Psoas muscle (tissue), 8 donors: ENCODE measurements around the gene BCL11A. TPM values are rescaled to one million over a fixed set of nuclear protein-coding genes. Genes with fewer than 3 reads are reported as not detected.

ENCODE experiments used
- ATAC-seq, 4 donors: fragments of 200-7000 bp; cut with Tn5 transposase; one replicate each; pipeline ENCODE4 v1.9.1; 2020; ENCODE audit warnings: moderate library complexity in 3 of 4, mild to moderate bottlenecking in 2 of 4
- DNase-seq, 2 donors: peaks; one replicate each; pipeline ENCODE4 v3.0.0-alpha.2; 2020
- H3K27ac ChIP-seq: fragments of 200-600 bp; one replicate; pipeline ENCODE4 v1.8.0; 2022
- H3K27me3 ChIP-seq, 3 donors: fragments of 200-600 bp in 1 of 3; one replicate each; pipeline versions ENCODE4 v1.6.1 to v1.8.0; 2013 to 2022; ENCODE audit warnings: low read length in 2 of 3, mild to moderate bottlenecking in 2 of 3, moderate library complexity in 1 of 3; ENCODE audit not compliant: insufficient read depth in 3 of 3
- H3K36me3 ChIP-seq, 2 donors: fragments of 200-600 bp in 1 of 2; one replicate each; pipeline versions ENCODE4 v1.6.1 to v1.8.0; 2013 to 2022; ENCODE audit warnings: low read depth in 1 of 2, mild to moderate bottlenecking in 1 of 2, moderate library complexity in 1 of 2; ENCODE audit not compliant: insufficient read depth in 1 of 2
- H3K4me1 ChIP-seq: fragments of 200-600 bp; one replicate; pipeline ENCODE4 v1.8.0; 2022
- H3K4me3 ChIP-seq: fragments of 200-600 bp; one replicate; pipeline ENCODE4 v1.8.0; 2022; ENCODE audit warnings: mild to moderate bottlenecking
- H3K9me3 ChIP-seq: fragments of 200-600 bp; one replicate; pipeline ENCODE4 v1.8.0; 2022
- WGBS, 3 donors: extraction: QIAGEN DNeasy Blood & Tissue Kit; methylation state at CpG; one replicate each; pipeline versions ENCODE4 v1.1.6 to v1.1.7; 2013; 5-methylcytosine and 5-hydroxymethylcytosine counted together
- intact Hi-C, 2 donors: fragments of 100-400 bp; cut with DNase I; formaldehyde crosslinking; loops; one replicate each; pipeline versions ENCODE4 v1.11.0 to v1.14.2; 2022
- polyA plus RNA-seq, 3 donors: library from polyadenylated mRNA; stranded (reverse); fragments of 200-250 nt; gene quantifications; one replicate each; pipeline ENCODE4 v1.2.3, GENCODE V29; 2013
- total RNA-seq, 4 donors: library from RNA; stranded (reverse); fragmentation: NEBNext Ultra II Directional in 2 of 4; extraction: Animal tissue kit (Norgen Biotek cat#: 25700) in 2 of 4; gene quantifications; one replicate each; pipeline versions ENCODE4 v1.2.1 to v1.2.4, GENCODE V29; 2021 to 2023
- TF ChIP-seq, protein P1 (sequence below): fragments of 200-600 bp; IDR thresholded peaks from one replicate; pipeline ENCODE4 v1.8.0; 2022; ENCODE audit warnings: antibody characterized with exemption
- donor health status: healthy with polysubstance abuse.
- donor health status: DM: no; HTN: no; CAD: no; lungs with moderate emphysema.
- donor health status: Bipolar disorder and iron deficiency.
- donor health status: healthy.
- donor health status: DM: yes; HTN: yes; CAD: no.
- donor health status: DM: no; HTN: no; CAD: no.
- donor health status: DM: no; HTN: no; CAD: no.
- donor health status: DM: yes; HTN: yes; CAD: no.

The BCL11A gene
- total and polyA plus RNA-seq, 7 donors, result 0.01 to 0.66 (median 0.39) TPM; not detected in 1

DNA sequence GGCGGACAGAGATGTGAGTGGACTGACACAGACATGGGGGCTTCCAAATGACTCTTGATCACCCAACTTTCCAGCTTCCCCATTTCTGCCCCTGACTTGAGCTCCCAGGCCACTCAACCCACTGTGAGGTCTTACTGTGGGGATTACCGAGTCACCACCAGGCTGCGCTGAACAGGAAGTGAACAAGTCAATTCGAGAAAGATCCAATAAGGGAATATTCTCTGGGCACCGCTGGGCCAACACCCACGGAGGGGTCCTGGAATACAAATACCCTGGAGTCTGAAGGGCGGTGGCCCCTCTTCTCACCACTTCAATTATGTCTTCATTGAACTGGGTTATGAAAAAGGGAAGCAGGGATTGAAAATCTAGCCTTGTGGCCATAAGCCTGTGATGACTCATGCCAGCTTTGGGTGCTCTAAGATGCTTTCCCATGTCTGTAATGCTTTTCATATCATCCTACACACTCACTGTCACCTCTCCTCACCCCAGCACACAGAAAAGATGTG lies 37.7 kb downstream of the BCL11A start:
- 84 to 91% (median 89%) methylated on average over 7 of the region's 7 CpGs for WGBS, 3 donors
- Histone ChIP-seq H3K36me3 (no peaks in the 10 kb centered on the region), H3K4me1 (no peaks in the 10 kb centered on the region), H3K4me3 (no peak overlapping the region), H3K27ac (no peak overlapping the region), H3K9me3 (no peaks in the 10 kb centered on the region), H3K27me3 (peaks cover 0 to 2% (median 0%) of the 10 kb centered on the region in 3 donors)
- TF ChIP-seq, protein P1, sequence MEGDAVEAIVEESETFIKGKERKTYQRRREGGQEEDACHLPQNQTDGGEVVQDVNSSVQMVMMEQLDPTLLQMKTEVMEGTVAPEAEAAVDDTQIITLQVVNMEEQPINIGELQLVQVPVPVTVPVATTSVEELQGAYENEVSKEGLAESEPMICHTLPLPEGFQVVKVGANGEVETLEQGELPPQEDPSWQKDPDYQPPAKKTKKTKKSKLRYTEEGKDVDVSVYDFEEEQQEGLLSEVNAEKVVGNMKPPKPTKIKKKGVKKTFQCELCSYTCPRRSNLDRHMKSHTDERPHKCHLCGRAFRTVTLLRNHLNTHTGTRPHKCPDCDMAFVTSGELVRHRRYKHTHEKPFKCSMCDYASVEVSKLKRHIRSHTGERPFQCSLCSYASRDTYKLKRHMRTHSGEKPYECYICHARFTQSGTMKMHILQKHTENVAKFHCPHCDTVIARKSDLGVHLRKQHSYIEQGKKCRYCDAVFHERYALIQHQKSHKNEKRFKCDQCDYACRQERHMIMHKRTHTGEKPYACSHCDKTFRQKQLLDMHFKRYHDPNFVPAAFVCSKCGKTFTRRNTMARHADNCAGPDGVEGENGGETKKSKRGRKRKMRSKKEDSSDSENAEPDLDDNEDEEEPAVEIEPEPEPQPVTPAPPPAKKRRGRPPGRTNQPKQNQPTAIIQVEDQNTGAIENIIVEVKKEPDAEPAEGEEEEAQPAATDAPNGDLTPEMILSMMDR, result no peak
- DNase-seq (no peak), ATAC-seq (no peak)
- intact Hi-C loops, result no loop called here

DNA sequence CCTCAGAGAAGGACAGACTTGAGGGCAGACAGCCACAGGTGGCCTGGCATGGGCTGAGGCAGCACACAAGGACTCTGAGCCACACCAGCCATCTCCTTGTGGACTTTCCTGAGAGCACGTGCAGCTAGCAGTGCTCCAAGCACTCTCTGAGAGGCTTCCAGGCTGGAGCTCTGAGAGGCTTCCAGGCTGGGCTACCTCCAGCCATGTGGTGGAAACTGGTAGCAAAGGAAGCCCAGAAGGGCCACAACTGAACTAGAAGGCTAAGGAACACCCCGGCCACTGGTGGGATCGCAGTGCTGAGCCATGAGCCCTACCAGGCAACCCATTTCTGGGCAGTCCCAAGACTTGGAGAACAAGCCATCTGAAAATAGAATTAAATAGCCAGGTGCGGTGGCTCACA lies 39.5 kb downstream of the BCL11A start:
- TF ChIP-seq, protein P1, result no peak
- Histone ChIP-seq H3K4me3 (no peak overlapping the region), H3K36me3 (no peaks in the 10 kb centered on the region), H3K4me1 (no peaks in the 10 kb centered on the region), H3K9me3 (no peaks in the 10 kb centered on the region), H3K27ac (no peak overlapping the region), H3K27me3 (peaks cover 0 to 2% (median 0%) of the 10 kb centered on the region in 3 donors)
- ATAC-seq (no peak), DNase-seq (no peak)
- 75 to 93% (median 89%) methylated on average over 4 of the region's 4 CpGs for WGBS, 3 donors
- intact Hi-C loops, result no loop called here

DNA sequence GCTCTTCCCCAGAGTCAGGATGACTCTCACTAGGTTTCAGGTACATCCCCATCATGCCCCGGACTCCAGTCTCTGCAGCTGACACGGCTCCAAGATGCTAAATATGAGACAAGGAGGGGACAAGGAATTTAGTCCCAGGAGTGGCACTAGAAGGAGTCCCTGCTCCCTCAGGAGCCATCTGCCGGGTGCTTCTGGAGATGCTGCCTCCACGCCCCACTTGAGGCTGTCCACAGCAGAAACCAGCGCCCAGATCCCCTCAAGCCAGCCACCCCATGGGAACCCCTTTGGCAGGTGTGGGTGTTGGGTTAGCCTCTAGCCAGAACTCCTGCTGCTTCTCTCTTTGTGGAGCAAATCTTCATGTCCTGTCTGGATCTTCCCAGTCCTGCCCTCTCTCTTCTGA lies 40.3 kb downstream of the BCL11A start:
- 76 to 85% (median 80%) methylated on average over 5 of the region's 5 CpGs for WGBS, 3 donors
- Histone ChIP-seq H3K9me3 (no peaks in the 10 kb centered on the region), H3K27me3 (peaks cover 0 to 2% (median 0%) of the 10 kb centered on the region in 3 donors), H3K4me3 (no peak overlapping the region), H3K4me1 (no peaks in the 10 kb centered on the region), H3K36me3 (no peaks in the 10 kb centered on the region), H3K27ac (no peak overlapping the region)
- no peak for ATAC-seq
- DNase-seq, result no peak
- TF ChIP-seq, protein P1, result no peak
- intact Hi-C loops, result no loop called here

DNA sequence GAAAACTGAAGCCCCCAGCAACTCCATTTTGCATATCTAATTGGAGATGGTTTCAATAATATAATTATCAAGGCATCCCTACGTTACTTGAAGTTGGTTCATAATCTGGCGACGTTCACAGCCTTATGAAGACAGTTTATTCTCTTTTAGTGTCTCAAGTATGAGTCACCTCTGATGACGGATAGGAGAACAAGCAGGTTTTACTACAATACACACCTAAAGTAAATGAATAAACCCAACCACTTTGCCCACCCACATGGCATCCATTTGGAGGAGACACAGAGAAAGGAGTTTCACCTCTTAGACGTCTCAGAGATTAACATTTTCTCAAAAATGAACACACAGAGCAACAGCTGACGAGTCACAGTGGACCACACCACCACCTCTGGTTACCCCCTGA lies 40.8 kb downstream of the BCL11A start:
- TF ChIP-seq, protein P1, result no peak
- Histone ChIP-seq H3K4me1 (no peaks in the 10 kb centered on the region), H3K9me3 (no peaks in the 10 kb centered on the region), H3K27me3 (peaks cover 0 to 2% (median 0%) of the 10 kb centered on the region in 3 donors), H3K4me3 (no peak overlapping the region), H3K27ac (no peak overlapping the region), H3K36me3 (no peaks in the 10 kb centered on the region)
- WGBS, 3 donors, result 87 to 91% (median 88%) methylated on average over 6 of the region's 6 CpGs
- no peak for ATAC-seq
- DNase-seq, result no peak
- intact Hi-C loops, result no loop called here

DNA sequence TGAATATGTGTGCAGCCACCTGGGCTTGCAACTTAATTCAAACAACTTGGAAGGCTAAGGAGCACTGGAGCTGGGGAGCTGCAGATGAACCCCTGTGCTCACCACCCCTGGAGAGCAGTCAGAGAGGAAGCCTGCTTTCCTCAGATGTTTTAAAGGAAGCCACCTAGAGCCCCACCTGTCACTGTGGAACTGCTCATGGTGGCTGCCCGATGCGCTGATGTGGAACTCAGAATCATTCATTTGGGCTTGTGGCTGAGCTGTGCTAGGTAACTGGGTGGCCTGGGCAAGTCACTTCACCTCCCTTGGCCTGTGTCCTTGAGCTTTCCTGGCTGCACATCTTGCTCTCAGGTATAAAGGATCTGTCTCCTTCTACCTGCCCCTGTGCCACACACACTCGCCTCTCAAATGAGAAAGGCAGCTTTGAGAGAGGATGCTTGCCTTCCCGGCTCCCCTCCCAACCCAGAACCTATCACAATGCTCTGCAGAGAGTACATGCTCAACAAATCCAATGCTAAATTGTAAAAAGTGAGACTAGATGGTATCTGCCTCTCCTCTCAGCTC lies 41.3 kb downstream of the BCL11A start:
- intact Hi-C loops, result no loop called here
- Histone ChIP-seq H3K4me3 (no peak overlapping the region), H3K4me1 (no peaks in the 10 kb centered on the region), H3K36me3 (no peaks in the 10 kb centered on the region), H3K27me3 (peaks cover 0 to 1% (median 0%) of the 10 kb centered on the region in 3 donors), H3K9me3 (no peaks in the 10 kb centered on the region), H3K27ac (no peak overlapping the region)
- no peak for ATAC-seq
- DNase-seq, result no peak
- WGBS, 3 donors, result 78 to 94% (median 88%) methylated on average over 4 of the region's 4 CpGs
- TF ChIP-seq, protein P1, result no peak
